Left colon (tissue), 2 donors: ENCODE measurements around the gene CAGE1. TPM values are rescaled to one million over a fixed set of nuclear protein-coding genes. Genes with fewer than 3 reads are reported as not detected.

Experiments used
- ATAC-seq: fragments of 200-7000 bp; cut with Tn5 transposase; one replicate; pipeline ENCODE4 v1.9.1; 2020; ENCODE audit warnings: mild to moderate bottlenecking, moderate library complexity
- DNase-seq, 2 donors: peaks; one replicate each; pipeline ENCODE4 v3.0.0-alpha.2; 2020
- intact Hi-C, 2 donors: fragments of 100-400 bp; cut with DNase I in 1 of 2; cut with micrococcal nuclease in 1 of 2; formaldehyde crosslinking; loops; one replicate each; pipeline versions ENCODE4 v1.11.2 to v1.14.0; 2022; cut with DNase I, micrococcal nuclease
- total RNA-seq, 2 donors: library from RNA; stranded (reverse); fragmentation: NEBNext Ultra II Directional; extraction: Animal tissue kit (Norgen Biotek cat#: 25700); gene quantifications; one replicate each; pipeline ENCODE4 v1.2.1, GENCODE V29; 2021
- donor health status: DM: no; HTN: no; CAD: no.
- donor health status: DM: yes; HTN: yes; CAD: no.

The CAGE1 gene
- total RNA-seq, 2 donors from 2014 or later = 0.08 TPM; not detected in 1

- intact Hi-C loops = no loop called here
Measured at GRCh38 chr6:7290079-7290478, 99.5 kb downstream of the CAGE1 start.

DNA sequence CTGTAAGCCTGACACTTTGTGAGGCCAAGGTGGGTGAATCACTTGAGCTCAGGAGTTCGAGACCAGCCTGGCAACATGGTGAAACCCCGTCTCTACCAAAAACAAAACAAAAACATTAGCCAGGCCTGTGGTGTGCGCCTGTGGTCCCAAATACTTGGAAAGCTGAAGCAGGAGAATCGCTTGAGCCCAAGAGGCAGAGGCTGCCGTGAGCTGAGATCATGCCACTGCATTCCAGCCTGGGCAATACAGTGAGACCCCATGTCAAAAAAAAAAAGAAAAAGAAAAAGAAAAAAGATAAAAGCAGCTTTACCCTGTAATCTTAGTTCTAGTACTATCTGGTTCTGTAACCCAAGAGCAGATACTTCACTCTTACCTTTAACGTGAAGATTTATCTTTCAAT, 104.1 kb downstream of the CAGE1 start:
- DNase-seq (no peak), ATAC-seq (no peak)
- intact Hi-C loops = loop anchor here in 1 of 2 donors (10.0 kb wide), 2 partner anchors 109 to 329 kb away; no protein-coding TSS in a partner anchor

More at GRCh38 chr6:7290079-7290478, 99.5 kb downstream of the CAGE1 start:
- DNase-seq (no peak), ATAC-seq (no peak)

DNA sequence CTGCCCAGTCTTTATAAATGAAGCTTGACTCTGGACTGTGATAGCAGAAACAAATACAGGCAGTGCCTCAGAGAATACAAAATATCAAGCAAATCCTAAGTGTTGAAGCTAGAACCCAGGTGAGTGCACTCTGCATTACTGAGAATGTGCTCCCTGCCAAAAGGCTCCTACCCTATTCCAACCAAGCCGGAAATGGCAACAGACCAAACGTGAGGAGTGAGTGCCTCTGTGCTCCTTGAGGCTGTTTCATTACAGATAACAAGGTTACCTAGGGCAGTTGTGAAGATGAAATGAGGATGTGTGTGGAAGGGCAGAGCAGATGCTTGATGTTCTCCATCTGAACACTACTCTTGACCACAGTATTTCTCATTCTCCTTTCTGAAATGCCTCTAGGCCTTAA, 105.9 kb downstream of the CAGE1 start:
- ATAC-seq (no peak), DNase-seq (no peak)
- intact Hi-C loops = loop anchor here in 1 of 2 donors (10.0 kb wide), 2 partner anchors 111 to 331 kb away; no protein-coding TSS in a partner anchor

DNA sequence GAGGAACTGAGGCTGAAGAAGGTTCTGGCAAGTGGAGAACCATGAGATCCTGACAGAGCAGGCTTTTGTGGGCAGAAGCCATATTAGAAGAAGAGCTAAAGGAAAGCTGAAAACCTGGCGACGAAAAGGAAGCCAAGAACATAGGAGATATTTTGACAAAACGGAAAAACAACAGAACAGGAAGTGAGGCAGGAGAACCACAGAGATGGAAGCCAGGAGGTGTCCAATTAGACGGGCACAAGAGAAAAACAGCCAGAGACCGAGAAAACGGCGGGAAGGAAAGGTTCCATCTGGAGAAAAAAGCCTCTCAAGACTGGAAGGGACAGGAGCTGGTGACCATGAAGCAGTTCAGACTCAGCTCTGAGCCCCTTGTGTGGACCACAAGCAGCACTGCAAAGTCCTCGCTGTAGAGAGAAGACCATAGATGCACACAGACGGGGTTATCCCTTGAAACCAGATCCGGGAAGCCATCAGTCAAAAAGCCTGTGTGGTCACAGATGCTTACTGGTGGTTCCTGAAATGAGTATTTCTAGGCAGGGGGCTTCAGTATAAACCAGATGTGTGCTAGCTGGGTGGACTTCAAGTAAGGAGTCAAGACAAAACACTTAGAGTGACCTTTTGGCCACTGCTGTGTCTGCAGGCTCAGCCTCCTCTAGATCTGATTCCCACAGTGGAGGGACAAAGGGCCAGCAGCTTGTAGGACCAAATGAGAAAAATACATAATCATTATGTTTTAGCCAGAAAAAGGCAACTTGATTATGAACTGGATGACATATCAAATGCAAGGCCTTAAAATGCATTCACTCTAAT, 107.2 kb downstream of the CAGE1 start:
- intact Hi-C loops = loop anchor here in 1 of 2 donors (10.0 kb wide), 2 partner anchors 112 to 332 kb away; no protein-coding TSS in a partner anchor
- DNase-seq = no peak
- ATAC-seq = no peak

Other genes starting within 250 kb of the CAGE1 start
- gene SSR1, start 76.5 kb downstream of the CAGE1 start, total RNA-seq = 100 to 1,000 TPM; 118 to 136 TPM
- 10 to 100 TPM; 11.8 to 15.6 TPM for gene RIOK1, start 66 bp upstream of the CAGE1 start, total RNA-seq
- 100 to 1,000 TPM; 213 to 249 TPM for gene DSP, start 151.9 kb upstream of the CAGE1 start, total RNA-seq
- gene SNRNP48, start 200.5 kb upstream of the CAGE1 start, total RNA-seq = 10 to 100 TPM; 11.1 to 11.6 TPM